T follicular helper cell (primary cell): ENCODE measurements around the gene GRIP1.

Experiments
- DNase-seq: peaks from one replicate; pipeline ENCODE4 v3.0.0-alpha.2; 2020; ENCODE audit warnings: low read depth

The GRIP1 gene

GRCh38 chr12:66388517-66388916, 290.4 kb downstream of the GRIP1 start:
- no peak for DNase-seq

DNA sequence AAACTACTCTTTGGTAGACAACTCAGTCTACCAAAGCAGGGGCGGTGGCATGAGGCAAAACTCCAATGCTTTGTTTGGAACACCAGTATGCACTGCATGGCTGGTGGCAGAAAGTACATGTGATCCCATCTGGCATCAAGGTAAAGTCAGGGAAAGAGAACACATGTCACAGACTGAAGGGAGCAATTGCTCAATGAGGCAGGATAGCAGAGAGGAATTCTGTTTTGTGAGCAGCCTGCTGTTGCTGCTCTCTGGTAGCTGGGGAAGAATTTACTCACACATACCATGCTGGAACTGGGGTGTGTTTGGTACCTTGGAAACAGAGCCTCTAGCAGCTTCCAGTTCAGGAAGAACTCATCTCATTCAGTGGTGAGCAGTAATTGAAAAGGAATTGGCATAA, 291.8 kb downstream of the GRIP1 start:
- DNase-seq = no peak

DNA sequence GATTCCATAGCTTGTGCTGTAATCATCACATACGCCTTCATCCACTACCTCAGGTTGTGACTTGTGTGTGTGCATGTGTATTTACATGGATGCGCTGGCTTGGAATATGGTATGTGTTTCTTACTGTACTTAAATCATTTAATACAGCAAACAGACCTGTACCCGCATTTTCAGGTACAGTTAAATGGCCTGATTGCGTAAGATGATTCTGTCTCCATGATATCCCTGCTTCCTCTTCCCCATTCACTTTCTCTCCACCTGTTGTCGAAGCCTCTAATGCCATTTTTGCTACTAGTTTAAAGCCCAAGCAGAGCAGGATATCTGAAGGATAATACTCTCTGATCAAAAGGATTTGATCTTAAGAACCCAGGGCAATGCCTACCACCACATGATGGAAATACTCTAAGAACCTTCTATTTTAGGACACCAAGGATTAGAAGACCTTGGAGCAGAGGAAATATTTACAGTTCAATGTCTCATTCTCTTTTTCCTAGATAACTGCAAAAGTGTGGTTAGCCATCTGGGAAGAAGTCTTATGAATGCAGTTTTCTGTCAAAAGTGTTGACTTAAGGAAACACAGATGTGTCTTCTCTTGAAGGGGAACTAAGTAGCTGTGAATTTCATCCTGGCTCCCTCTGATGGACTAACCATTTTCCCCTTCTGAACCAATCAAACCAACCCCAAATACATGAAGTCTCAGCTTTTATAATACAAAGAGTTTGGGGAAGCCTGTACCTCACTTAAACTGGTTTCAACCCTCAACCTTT, 297.9 kb downstream of the GRIP1 start:
- no peak for DNase-seq

GRCh38 chr12:66379616-66380015, 299.3 kb downstream of the GRIP1 start:
- DNase-seq = no peak

DNA sequence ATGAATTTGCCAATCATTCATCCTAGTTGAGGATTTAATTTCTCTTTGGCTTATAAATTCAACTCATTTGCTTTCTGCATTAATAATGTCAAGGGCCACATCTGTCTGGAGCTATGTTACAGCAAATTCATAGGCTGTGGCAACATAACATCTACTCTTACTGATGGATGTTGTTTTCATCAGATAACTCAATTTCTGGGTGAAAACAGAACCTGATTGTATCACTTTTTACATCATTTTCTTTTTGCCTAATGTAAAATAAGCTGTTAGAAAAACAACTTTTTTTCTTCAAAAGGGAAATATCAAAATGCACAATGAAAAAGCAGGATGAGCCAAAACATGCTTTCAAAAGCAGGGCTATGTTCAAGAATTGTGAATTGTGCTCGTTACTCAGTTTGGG, 303.3 kb downstream of the GRIP1 start:
- DNase-seq = no peak

DNA sequence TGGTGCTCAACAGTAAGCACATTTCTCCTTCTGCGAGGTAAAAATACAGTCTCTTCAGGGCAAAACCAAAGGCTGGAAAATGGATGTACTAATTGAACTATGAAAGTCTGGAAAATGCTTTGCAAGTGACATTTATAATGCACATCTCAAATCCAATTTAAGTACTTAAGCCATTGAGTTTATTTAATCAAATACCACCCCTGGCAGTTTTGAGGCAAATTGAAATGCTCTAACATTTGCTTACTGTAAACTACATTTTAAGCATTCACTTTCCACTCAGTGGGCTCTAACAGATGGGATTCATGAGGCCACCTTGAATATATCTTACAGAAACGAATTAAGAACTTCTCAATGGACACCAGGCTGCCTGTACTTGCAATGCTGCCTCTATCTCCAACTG, 306.9 kb downstream of the GRIP1 start:
- no peak for DNase-seq

GRCh38 chr12:66367015-66367667, 311.7 kb downstream of the GRIP1 start:
- no peak for DNase-seq

GRCh38 chr12:66365718-66366490, 313.0 kb downstream of the GRIP1 start:
- no peak for DNase-seq

GRCh38 chr12:66361703-66362102, 317.2 kb downstream of the GRIP1 start:
- DNase-seq = no peak

DNA sequence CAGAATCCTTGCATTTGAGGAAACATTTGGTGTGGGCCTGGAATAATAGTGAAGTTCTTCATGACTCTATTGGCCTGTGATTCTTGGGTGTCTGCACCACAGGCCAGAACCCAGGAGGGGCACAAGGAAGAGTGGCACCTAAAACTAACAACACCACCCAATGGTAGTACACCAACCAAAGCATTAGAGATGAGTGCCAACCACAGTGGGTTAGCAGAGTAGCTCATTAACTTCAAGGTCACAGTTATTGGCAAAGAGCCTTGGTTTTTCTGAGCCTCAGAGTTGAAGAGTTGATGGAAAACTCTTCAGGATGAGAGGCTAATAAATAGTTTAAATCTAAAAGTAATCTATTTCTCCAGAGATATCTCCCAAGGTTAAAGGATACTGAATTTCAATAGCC, 319.6 kb downstream of the GRIP1 start:
- no peak for DNase-seq

GRCh38 chr12:66354291-66354690, 324.6 kb downstream of the GRIP1 start:
- no peak for DNase-seq

- DNase-seq = no peak
These were observed 326.0 kb downstream of the GRIP1 start for GRCh38 chr12:66352899-66353298.

- no peak for DNase-seq
These were observed 326.7 kb downstream of the GRIP1 start for GRCh38 chr12:66352197-66352596.

- no peak for DNase-seq
These were observed 327.6 kb downstream of the GRIP1 start for GRCh38 chr12:66351301-66351700.

DNA sequence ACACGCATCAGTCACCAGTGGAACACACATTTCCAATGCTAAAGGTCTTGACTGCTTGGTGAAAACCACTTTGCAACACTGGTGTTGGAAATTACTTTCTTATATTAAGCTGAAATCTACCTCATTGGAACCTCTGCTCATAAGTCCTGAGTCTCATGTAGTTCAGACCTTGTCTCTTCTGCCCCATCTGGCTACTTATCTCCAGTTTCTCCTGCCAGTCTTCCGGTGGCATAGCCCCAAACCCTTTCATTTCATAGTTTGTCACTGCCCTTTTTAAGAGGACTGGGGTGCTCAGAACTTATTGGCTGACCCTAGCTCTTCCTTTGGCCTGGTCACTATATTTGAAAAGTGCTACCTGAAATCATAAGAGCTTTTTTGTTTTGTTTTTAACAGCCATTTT, 332.9 kb downstream of the GRIP1 start:
- DNase-seq = no peak

- DNase-seq = no peak
These were observed 333.7 kb downstream of the GRIP1 start for GRCh38 chr12:66345212-66345611.

- no peak for DNase-seq
These were observed 337.8 kb downstream of the GRIP1 start for GRCh38 chr12:66341126-66341525.

GRCh38 chr12:66340131-66340530, 338.7 kb downstream of the GRIP1 start:
- DNase-seq = no peak

- DNase-seq = no peak
These were observed 341.4 kb downstream of the GRIP1 start for GRCh38 chr12:66337381-66338010.

- no peak for DNase-seq
These were observed 343.1 kb downstream of the GRIP1 start for GRCh38 chr12:66335746-66336145.

- no peak for DNase-seq
These were observed 347.1 kb downstream of the GRIP1 start for GRCh38 chr12:66331814-66332213.

GRCh38 chr12:66331016-66331415, 347.9 kb downstream of the GRIP1 start:
- DNase-seq = no peak
